NCI-H2227 treated with DMSO at 0.1 percent for 48 hours (cell line): ENCODE data around the gene ZPLD1.
A peak's percentile ranks its signal among the peaks of the same experiment; 100 is the strongest.

ENCODE experiments used
- DNase-seq: peaks from one replicate; lab custom pipeline; 2025; lab: John Stamatoyannopoulos, UW

The ZPLD1 gene

GRCh38 chr3:102470066-102470465 lies 35.3 kb downstream of the ZPLD1 start:
- DNase-seq: no peak

GRCh38 chr3:102471001-102471400 lies 36.2 kb downstream of the ZPLD1 start:
- no peak for DNase-seq

DNA sequence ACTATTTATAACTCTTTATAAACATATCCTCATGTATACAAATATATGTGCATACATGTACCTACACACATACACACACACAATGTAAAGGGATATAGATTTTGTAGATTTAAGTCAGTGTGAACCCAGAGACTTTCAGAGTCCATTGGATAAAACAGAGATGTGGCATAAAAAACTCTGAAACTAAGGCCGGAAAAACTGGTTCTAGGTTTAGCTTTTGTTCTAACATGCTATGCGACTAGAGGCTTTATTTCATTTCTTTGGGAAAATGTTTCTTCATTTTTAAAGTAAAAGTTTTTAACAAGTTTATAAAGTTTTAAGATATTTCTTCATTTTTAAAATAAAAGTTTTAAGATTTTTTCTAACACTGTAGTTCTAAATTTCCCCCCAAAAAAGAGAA lies 36.7 kb downstream of the ZPLD1 start:
- DNase-seq: no peak

DNA sequence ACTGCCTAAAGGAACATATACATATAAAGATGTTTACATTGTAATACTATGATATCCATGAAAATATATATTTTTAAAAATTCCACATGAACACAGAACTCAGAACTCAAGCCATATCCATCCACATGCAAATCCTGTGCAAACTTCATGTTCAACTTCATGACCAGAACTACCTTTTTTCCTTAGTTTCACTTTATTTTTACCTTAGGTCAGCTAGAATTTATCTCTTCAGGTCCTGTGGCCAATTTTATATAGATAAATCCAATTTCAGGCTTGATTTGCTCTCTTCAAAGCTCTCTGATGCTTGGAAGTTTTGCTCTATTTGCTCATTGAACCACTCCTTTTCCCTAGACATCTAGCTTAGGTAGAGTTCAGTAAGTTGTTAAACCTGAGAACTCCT lies 38.8 kb downstream of the ZPLD1 start:
- DNase-seq: no peak

- no peak for DNase-seq
Measured at GRCh38 chr3:102474207-102474606, 39.4 kb downstream of the ZPLD1 start.

DNA sequence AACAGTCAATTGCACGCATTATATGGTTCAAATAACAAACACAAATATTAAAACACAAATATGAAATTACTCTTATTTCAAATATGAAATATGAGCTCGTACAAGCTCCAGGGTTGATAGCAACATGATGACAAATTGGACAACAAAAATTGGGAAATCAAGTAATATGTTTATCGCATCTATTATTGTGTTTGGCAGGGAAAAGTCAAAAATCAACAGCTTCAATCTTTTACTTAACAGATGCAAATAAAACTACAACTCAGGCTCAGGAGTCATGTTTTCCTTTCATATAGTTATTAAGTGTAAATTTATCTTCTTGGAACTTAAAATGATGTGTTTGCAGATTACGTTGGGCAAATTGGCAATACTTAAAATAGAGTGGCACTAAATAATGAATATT lies 41.4 kb downstream of the ZPLD1 start:
- no peak for DNase-seq

GRCh38 chr3:102478160-102478559 lies 43.3 kb downstream of the ZPLD1 start:
- DNase-seq: no peak

DNA sequence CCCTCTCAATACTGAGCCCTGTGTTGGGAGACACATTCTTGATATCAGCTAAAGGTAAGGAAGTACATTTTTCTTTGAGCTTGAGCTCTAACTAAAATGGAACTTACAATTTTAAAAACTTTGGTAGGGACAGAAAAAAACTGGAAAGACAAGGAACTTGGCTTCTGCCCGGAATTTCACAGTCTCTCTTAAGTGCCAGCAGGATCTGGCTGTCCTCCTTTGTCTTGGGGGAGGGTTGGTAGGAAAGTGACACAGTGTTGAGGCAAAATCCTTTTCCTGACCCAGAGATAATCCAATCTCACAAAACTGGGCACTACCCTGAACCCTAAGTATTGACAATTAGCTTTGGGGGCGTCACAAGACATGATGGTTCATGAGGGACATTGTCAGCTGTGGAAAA lies 45.3 kb downstream of the ZPLD1 start:
- DNase-seq: no peak

- no peak for DNase-seq
Measured at GRCh38 chr3:102481050-102481449, 46.2 kb downstream of the ZPLD1 start.

- DNase-seq: no peak
Measured at GRCh38 chr3:102483556-102483955, 48.7 kb downstream of the ZPLD1 start.

DNA sequence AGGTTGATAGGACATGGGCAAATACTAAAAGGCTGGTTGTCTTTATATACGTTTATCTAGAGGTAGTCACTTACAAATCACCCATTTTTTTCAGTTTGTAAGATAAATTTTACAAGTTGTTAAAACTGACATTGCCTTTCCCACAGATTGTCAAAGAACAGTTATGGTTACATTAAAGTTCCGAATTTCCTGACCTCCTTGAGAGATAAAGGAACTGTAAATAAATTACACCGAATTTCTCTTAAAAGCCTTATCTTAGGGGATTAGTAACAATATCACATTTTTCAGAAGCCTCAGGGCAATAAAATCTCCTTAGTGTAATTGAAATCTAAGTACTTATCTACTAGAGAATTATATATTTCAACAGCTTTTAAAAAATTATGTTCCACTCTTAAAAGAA lies 49.5 kb downstream of the ZPLD1 start:
- no peak for DNase-seq

DNA sequence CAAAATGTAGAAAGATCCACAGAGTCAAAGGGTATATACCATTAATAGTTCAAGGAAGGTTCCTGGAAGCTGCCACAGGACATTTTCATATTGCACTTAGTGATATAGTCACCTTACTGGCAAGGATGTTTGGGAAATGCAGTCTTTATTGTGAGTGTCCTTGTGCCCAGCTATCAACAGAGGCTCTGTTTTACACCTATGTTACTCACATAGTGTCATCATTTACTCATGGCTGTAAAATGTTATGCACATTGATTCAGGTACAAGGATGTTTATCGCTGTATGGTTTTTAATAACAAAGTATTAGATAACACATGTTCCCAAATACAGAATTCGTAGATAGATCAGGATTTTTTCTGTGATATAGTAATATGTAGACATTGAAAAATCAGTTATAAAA lies 50.9 kb downstream of the ZPLD1 start:
- DNase-seq: no peak

DNA sequence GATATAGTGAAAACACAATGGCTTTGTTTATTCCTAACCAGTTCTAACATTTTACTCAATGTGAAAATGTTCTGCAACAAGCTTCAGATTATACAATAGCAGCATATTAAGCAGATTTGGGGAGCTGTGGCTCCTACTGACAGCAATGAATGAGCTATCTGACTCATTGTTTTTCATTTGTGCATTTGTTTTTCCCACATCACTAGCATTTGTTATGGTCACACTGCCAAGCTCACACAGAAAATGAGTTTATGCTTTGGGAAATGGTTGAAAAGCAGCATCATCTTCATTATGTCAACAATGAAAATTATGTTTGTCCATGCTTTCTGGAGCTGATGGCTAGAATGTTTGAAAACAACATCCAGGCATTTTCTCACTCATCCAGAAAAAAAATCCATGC lies 53.5 kb downstream of the ZPLD1 start:
- no peak for DNase-seq

DNA sequence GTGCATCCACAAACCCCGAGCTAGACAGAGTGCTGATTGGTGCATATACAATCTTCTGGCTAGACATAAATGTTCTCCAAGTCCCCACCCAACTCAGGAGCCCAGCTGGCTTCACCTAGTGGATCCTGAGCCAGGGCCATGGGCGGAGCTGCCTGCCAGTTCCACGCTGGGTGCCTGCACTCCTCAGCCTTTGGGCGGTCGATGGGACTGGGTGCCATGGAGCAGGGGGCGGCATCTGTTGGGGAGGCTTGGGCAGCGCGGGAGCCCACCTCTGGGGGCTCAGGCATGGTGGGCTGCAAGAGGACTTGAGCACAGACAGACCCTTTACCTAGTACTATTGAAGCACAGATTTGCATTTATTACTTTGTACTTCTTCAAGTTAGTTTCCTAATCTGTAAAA lies 57.5 kb downstream of the ZPLD1 start:
- no peak for DNase-seq

DNA sequence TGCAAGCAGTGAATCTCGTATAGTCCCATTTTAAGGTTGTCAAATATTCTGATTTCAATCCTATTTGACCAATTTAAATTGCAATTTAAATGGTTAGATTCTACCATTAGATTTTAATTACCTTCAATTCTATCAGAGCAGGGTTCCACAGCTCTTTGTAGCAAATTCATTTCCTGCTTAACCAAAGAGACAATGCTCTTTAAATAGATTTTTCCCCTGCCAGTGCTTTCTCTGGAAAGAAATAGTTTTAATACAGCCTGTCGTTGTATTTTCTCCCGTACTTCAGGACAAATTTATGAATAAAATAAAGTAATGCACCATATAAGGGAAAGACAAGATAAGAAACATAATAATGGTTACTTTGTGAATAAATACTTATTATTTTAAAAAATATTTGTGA lies 62.8 kb downstream of the ZPLD1 start:
- DNase-seq: no peak

DNA sequence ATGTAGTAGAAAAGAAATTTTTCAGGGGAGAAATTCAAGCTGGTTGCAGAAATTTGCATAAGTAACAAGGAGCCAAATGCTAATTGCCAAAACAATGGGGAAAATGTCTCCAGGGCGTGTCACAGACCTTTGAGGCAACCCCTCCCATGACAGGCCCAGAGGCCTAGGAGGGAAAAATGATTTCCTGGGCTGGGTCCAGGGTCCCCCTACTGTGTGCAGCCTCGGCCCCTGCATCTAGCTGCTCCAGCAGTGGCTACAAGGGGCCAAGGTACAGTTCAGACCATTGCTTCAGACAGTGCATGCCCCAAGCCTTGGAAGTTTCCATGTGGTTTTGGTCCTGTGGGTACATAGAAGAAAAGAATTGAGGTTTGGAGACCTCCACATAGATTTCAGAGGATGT lies 70.7 kb downstream of the ZPLD1 start:
- no peak for DNase-seq

GRCh38 chr3:102510663-102511062 lies 75.8 kb downstream of the ZPLD1 start:
- DNase-seq: no peak

DNA sequence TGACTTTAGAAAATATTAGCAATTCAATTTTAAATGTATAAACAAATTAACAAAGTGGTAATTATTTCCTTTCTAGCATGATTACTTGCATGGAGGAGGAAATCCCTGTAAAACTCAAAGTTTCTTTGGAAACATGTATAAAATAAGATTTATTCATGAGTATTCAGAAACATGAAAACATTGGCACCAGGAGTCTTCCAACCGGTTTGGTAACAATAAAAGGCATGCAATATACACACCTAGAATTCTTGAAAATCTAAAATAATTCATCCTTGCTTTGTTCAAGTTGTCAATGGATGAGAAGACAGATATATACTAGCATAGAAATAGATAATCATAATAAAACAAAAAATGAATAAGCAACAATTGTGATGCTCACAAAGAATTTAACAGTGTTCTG lies 76.4 kb downstream of the ZPLD1 start:
- no peak for DNase-seq

DNA sequence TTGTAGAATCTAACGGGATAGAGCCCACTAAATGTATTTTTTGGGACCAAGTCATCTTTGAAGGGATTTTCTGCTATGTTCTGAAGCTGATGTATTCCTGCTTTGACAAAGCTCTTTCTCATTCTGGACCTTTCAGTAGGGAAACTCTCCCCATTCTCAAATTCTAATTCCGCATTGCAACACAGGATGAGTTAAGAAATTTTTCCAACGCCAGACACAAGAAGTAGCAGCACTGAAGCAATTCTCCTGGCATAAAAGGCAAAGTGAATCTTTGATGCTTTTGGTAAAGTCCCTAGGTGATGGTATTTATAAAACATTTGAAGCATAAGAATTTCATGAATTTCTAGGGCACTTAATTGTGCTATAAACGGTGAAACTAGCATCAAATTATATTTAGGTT lies 76.8 kb downstream of the ZPLD1 start:
- peak; percentile 10 for DNase-seq

- peak; percentile 56 for DNase-seq
Measured at GRCh38 chr3:102512734-102513504, 78.1 kb downstream of the ZPLD1 start.

- DNase-seq: no peak
Measured at GRCh38 chr3:102514241-102514640, 79.4 kb downstream of the ZPLD1 start.

DNA sequence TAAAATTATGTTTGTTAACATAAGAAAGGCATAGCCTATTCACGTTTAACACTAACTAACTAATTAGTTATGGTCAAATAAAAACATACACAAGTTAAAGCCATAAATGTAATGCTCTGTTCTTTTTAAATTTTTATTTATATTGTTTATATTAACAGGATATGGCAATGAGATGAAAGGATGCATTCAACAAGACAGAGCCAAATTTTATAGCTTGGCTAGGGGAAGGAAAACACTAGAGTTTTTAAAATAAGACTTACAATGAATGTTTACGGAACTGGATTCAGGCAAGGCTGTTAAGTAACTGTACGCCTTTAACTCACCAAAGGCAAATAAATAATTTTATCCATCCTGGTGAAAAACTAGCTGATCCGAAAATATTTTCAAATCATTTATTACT lies 86.4 kb downstream of the ZPLD1 start:
- DNase-seq: no peak

GRCh38 chr3:102525624-102526023 lies 90.8 kb downstream of the ZPLD1 start:
- no peak for DNase-seq

- DNase-seq: no peak
Measured at GRCh38 chr3:102526865-102527264, 92.0 kb downstream of the ZPLD1 start.
